Pancreas (tissue), 10 donors: Measurements from ENCODE around the gene SCARF2. TPM values are rescaled to one million over a fixed set of nuclear protein-coding genes. Genes with fewer than 3 reads are reported as not detected.
A peak's percentile ranks its signal among the peaks of the same experiment; 100 is the strongest.

Experiments used
- ATAC-seq, 4 donors: fragments of 200-7000 bp; cut with Tn5 transposase; one replicate each; pipeline versions ENCODE4 v1.8.0 to v1.9.1; 2020; ENCODE audit warnings: mild to moderate bottlenecking in 4 of 4, moderate library complexity in 4 of 4
- DNase-seq, 6 donors: peaks; one replicate each; pipeline ENCODE4 v3.0.0-alpha.2; 2020
- FAIRE-seq: peaks from 2 replicates; lab custom pipeline; 2012; peaks lifted over from hg19 to GRCh38; lab: Jason Lieb, UNC
- H3K27ac ChIP-seq, 4 donors: fragments of 200-600 bp; sonication (generic); 1 replicate in 3 of 4; 2 replicates in 1 of 4; pipeline versions ENCODE4 v1.5.0 to v1.8.0; 2020
- H3K27me3 ChIP-seq, 4 donors: fragments of 200-600 bp; one replicate each; pipeline ENCODE4 v1.8.0; 2021
- H3K36me3 ChIP-seq, 3 donors: fragments of 200-600 bp; sonication (generic) in 1 of 3; one replicate each; pipeline versions ENCODE4 v1.5.0 to v1.8.0; 2020 to 2021
- H3K4me1 ChIP-seq, 3 donors: fragments of 200-600 bp; one replicate each; pipeline ENCODE4 v1.8.0; 2021
- H3K4me3 ChIP-seq, 4 donors: fragments of 200-600 bp; sonication (generic) in 2 of 4; one replicate each; pipeline versions ENCODE4 v1.5.0 to v1.8.0; 2020 to 2021
- H3K9me3 ChIP-seq, 4 donors: fragments of 200-600 bp; one replicate each; pipeline ENCODE4 v1.8.0; 2021
- CTCF ChIP-seq, 4 donors: fragments of 200-600 bp; sonication (generic) in 3 of 4; IDR thresholded peaks; one replicate each; pipeline versions ENCODE4 v1.5.0 to v1.8.0; 2021; ENCODE audit warnings: antibody characterized with exemption in 4 of 4
- WGBS, 2 donors: extraction: QIAGEN DNeasy Blood & Tissue Kit; methylation state at CpG; one replicate each; pipeline ENCODE4 v1.1.7; 2013; 5-methylcytosine and 5-hydroxymethylcytosine counted together
- intact Hi-C, 3 donors: fragments of 100-400 bp; cut with DNase I; formaldehyde crosslinking; loops; one replicate each; pipeline versions ENCODE4 v1.11.1 to v1.14.2; 2022
- polyA plus RNA-seq, 2 donors: library from polyadenylated mRNA; stranded (reverse); fragments of 200-250 nt; gene quantifications; one replicate each; pipeline ENCODE4 v1.2.3, GENCODE V29; 2013
- total RNA-seq, 6 donors: library from RNA; stranded (reverse); fragmentation: NEBNext Ultra II Directional in 4 of 6; extraction: Animal tissue kit (Norgen Biotek cat#: 25700) in 4 of 6; gene quantifications; one replicate each; pipeline versions ENCODE4 v1.2.1 to v1.2.4, GENCODE V29; 2021 to 2023
- donor health status: healthy with polysubstance abuse.
- donor health status: DM: no; HTN: no; CAD: no; lungs with moderate emphysema.
- donor health status: DM: no; HTN: no; CAD: no.
- donor health status: control.
- donor health status: control.
- donor health status: Bipolar disorder and iron deficiency.
- donor health status: DM: yes; HTN: yes; CAD: no.
- donor health status: DM: no; HTN: no; CAD: no.
- donor health status: DM: no; HTN: no; CAD: no.
- donor health status: DM: yes; HTN: yes; CAD: no.

SCARF2 gene
- total and polyA plus RNA-seq, 8 donors, result 1.1 to 5.2 (median 1.5) TPM

GRCh38 chr22:20399866-20400605 is 37.6 kb downstream of the SCARF2 start:
- Histone ChIP-seq H3K27me3 (no peaks in the 10 kb centered on the region), H3K27ac (no peak overlapping the region), H3K4me1 (peaks cover 0 to 14% (median 11%) of the 10 kb centered on the region in 3 donors), H3K36me3 (no peaks in the 10 kb centered on the region), H3K9me3 (no peaks in the 10 kb centered on the region), H3K4me3 (no peak overlapping the region)
- ATAC-seq (peak in 2 of 4 donors; percentile 37 to 39), FAIRE-seq (no peak), DNase-seq (no peak)
- TF ChIP-seq CTCF (IDR thresholded peaks at IDR 0.05), result no peak
- WGBS, 2 donors, result 60 to 70% methylated on average over 4 of the region's 4 CpGs
- intact Hi-C loops, result no loop called here

- Histone ChIP-seq H3K9me3 (no peaks in the 10 kb centered on the region), H3K36me3 (no peaks in the 10 kb centered on the region), H3K27ac (no peak overlapping the region), H3K4me3 (no peak overlapping the region), H3K27me3 (no peaks in the 10 kb centered on the region), H3K4me1 (peaks cover 0 to 18% (median 14%) of the 10 kb centered on the region in 3 donors)
- DNase-seq (no peak), ATAC-seq (no peak), FAIRE-seq (no peak)
- 94 to 95% methylated on average over 5 of the region's 5 CpGs for WGBS, 2 donors
- no peak for TF ChIP-seq CTCF (IDR thresholded peaks at IDR 0.05)
- intact Hi-C loops, result no loop called here
Observed at GRCh38 chr22:20398420-20398819, 39.2 kb downstream of the SCARF2 start.

- Histone ChIP-seq H3K4me3 (no peak overlapping the region), H3K36me3 (no peaks in the 10 kb centered on the region), H3K27ac (no peak overlapping the region), H3K9me3 (no peaks in the 10 kb centered on the region), H3K4me1 (peaks cover 0 to 18% (median 14%) of the 10 kb centered on the region in 3 donors), H3K27me3 (no peaks in the 10 kb centered on the region)
- DNase-seq (no peak), FAIRE-seq (no peak), ATAC-seq (no peak)
- no peak for TF ChIP-seq CTCF (IDR thresholded peaks at IDR 0.05)
- intact Hi-C loops, result no loop called here
- WGBS, 2 donors, result 88 to 89% methylated on average over 2 of the region's 2 CpGs
Observed at GRCh38 chr22:20397498-20397897, 40.1 kb downstream of the SCARF2 start.

GRCh38 chr22:20396639-20397038 is 41.0 kb downstream of the SCARF2 start:
- no peaks in the 10 kb centered on the region for H3K9me3 ChIP-seq
- no peak overlapping the region for H3K27ac ChIP-seq
- H3K4me3 ChIP-seq, result no peak overlapping the region
- H3K36me3 ChIP-seq, result no peaks in the 10 kb centered on the region
- FAIRE-seq (no peak), ATAC-seq (no peak), DNase-seq (no peak)
- no peak for TF ChIP-seq CTCF (IDR thresholded peaks at IDR 0.05)
- peaks cover 0 to 18% (median 14%) of the 10 kb centered on the region in 3 donors for H3K4me1 ChIP-seq
- H3K27me3 ChIP-seq, result no peaks in the 10 kb centered on the region
- intact Hi-C loops, result no loop called here
- 96% methylated on average over 1 of the region's 1 CpG for WGBS, 2 donors

- Histone ChIP-seq H3K4me1 (peaks cover 0 to 18% (median 14%) of the 10 kb centered on the region in 3 donors), H3K36me3 (no peaks in the 10 kb centered on the region), H3K27ac (no peak overlapping the region), H3K27me3 (no peaks in the 10 kb centered on the region), H3K9me3 (no peaks in the 10 kb centered on the region), H3K4me3 (no peak overlapping the region)
- TF ChIP-seq CTCF (IDR thresholded peaks at IDR 0.05), result no peak
- 63 to 71% methylated on average over 2 of the region's 2 CpGs for whole genome bisulfite sequencing, 2 donors
- no peak for FAIRE-seq
- ATAC-seq, result no peak
- no peak for DNase-seq
- intact Hi-C loops, result no loop called here
Observed at GRCh38 chr22:20395907-20396287, 41.7 kb downstream of the SCARF2 start.
